Trophoblast cell (in vitro differentiated cells and primary cell): ENCODE data around the gene HAT1.

Source experiments
- DNase-seq, 2 donors: peaks; one replicate each; pipeline ENCODE4 v3.0.0-alpha.2; 2016
- H2AFZ ChIP-seq: 2 replicates; pipeline ENCODE4 v1.6.1; 2013; ENCODE audit warnings: low read length, moderate library complexity, mild to moderate bottlenecking; ENCODE audit not compliant: insufficient read depth, poor library complexity
- H2AK5ac ChIP-seq: 2 replicates; pipeline ENCODE4 v1.6.1; 2013; ENCODE audit warnings: mild to moderate bottlenecking, low read length
- H2BK120ac ChIP-seq: 2 replicates; pipeline ENCODE4 v1.6.1; 2013; ENCODE audit warnings: low read length, mild to moderate bottlenecking, moderate library complexity; ENCODE audit not compliant: insufficient read depth, poor library complexity
- H2BK12ac ChIP-seq: 2 replicates; pipeline ENCODE4 v1.6.1; 2013; ENCODE audit warnings: mild to moderate bottlenecking, low read length, moderate library complexity
- H2BK5ac ChIP-seq: 2 replicates; pipeline ENCODE4 v1.6.1; 2013; ENCODE audit warnings: low read length, low read depth, moderate library complexity, mild to moderate bottlenecking; ENCODE audit not compliant: poor library complexity
- H3K14ac ChIP-seq: 2 replicates; pipeline ENCODE4 v1.6.1; 2013; ENCODE audit warnings: mild to moderate bottlenecking, low read length
- H3K18ac ChIP-seq: 2 replicates; pipeline ENCODE4 v1.6.1; 2013; ENCODE audit warnings: mild to moderate bottlenecking, low read length
- H3K23ac ChIP-seq: 2 replicates; pipeline ENCODE4 v1.6.1; 2013; ENCODE audit warnings: low read length
- H3K27ac ChIP-seq: 2 replicates; pipeline ENCODE4 v1.5.1; 2013; ENCODE audit warnings: low read depth, mild to moderate bottlenecking, inconsistent platforms, low read length, moderate library complexity
- H3K27me3 ChIP-seq: 2 replicates; pipeline ENCODE4 v1.6.1; 2013; ENCODE audit warnings: inconsistent platforms, mild to moderate bottlenecking, low read length, moderate library complexity; ENCODE audit not compliant: insufficient read depth
- H3K36me3 ChIP-seq, 2 experiments: 1 replicate in 1 of 2; 2 replicates in 1 of 2; pipeline ENCODE4 v1.6.1; 2013; ENCODE audit warnings: low read length in 2 of 2, mild to moderate bottlenecking in 2 of 2, moderate library complexity in 1 of 2; ENCODE audit not compliant: insufficient read depth in 2 of 2, control insufficient read depth in 1 of 2
- H3K4ac ChIP-seq: 2 replicates; pipeline ENCODE4 v1.6.1; 2013; ENCODE audit warnings: low read depth, mild to moderate bottlenecking, low read length, moderate library complexity
- H3K4me1 ChIP-seq, 2 experiments: 1 replicate in 1 of 2; 2 replicates in 1 of 2; pipeline ENCODE4 v1.6.1; 2013; ENCODE audit warnings: low read length in 2 of 2, mild to moderate bottlenecking in 2 of 2, moderate library complexity in 1 of 2; ENCODE audit not compliant: insufficient read depth in 2 of 2, control insufficient read depth in 1 of 2
- H3K4me2 ChIP-seq: 2 replicates; pipeline ENCODE4 v1.6.1; 2013; ENCODE audit warnings: inconsistent platforms, mild to moderate bottlenecking, low read length, moderate library complexity
- H3K4me3 ChIP-seq: 2 replicates; pipeline ENCODE4 v1.5.1; 2013; ENCODE audit warnings: mild to moderate bottlenecking, low read depth, low read length, inconsistent platforms
- H3K79me1 ChIP-seq: one replicate; pipeline ENCODE4 v1.6.1; 2013; ENCODE audit warnings: low read length
- H3K79me2 ChIP-seq: 2 replicates; pipeline ENCODE4 v1.6.1; 2013; ENCODE audit warnings: low read length, mild to moderate bottlenecking; ENCODE audit not compliant: control insufficient read depth, insufficient read depth, poor library complexity
- H3K9ac ChIP-seq: 2 replicates; pipeline ENCODE4 v1.6.1; 2013; ENCODE audit warnings: mild to moderate bottlenecking, low read length
- H3K9me3 ChIP-seq: 2 replicates; pipeline ENCODE4 v1.6.1; 2013; ENCODE audit warnings: low read depth, mild to moderate bottlenecking, control low read depth, inconsistent platforms, low read length; ENCODE audit not compliant: insufficient read depth
- H4K12ac ChIP-seq: 2 replicates; pipeline ENCODE4 v1.6.1; 2013; ENCODE audit warnings: low read depth, mild to moderate bottlenecking, low read length, moderate library complexity
- H4K8ac ChIP-seq: 2 replicates; pipeline ENCODE4 v1.6.1; 2013; ENCODE audit warnings: low read depth, mild to moderate bottlenecking, low read length, moderate library complexity
- H4K91ac ChIP-seq: one replicate; pipeline ENCODE4 v1.6.1; 2013; ENCODE audit warnings: low read depth, mild to moderate bottlenecking, low read length, moderate library complexity
- WGBS: extraction: QIAGEN DNeasy Blood & Tissue Kit; methylation state at CpG from one replicate; pipeline ENCODE4 v1.1.7; 2013; ENCODE audit warnings: missing lambda C conversion rate; ENCODE audit not compliant: insufficient read length, insufficient coverage; ENCODE audit errors: extremely low coverage; 5-methylcytosine and 5-hydroxymethylcytosine counted together

The HAT1 gene

DNA sequence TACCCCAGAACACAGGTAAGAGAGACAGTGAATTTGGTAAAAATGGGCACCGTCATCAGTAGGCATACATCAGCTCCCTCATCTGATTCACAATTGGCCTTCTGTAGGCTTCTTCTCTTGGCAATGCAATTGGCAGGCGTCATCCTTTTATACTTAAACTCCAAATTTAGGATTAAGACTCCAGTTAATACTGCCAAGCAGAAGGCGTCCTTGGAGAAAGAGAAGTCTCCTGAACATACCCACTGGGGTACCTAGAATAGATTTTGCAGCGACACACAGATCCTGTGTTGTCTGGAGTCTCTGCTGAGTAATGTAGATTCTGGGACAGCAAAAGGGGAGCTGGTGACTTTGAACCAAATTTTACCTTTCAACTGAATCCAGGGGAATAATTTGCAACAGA is 76.9 kb downstream of the HAT1 start:
- H2BK5ac ChIP-seq = no peak overlapping the region
- WGBS = no CpG with 5 or more reads among the region's 4 CpGs

GRCh38 chr2:171999604-172000469 is 77.6 kb downstream of the HAT1 start, which contains the start of gene METAP1D:
METAP1D (plus strand) TSS chr2:171999953; CDS start chr2:171999970, 17 bp downstream.
- no peak within 1 kb of the TSS for H2BK12ac ChIP-seq
- no peak within 1 kb of the TSS for H3K27ac ChIP-seq
- H4K12ac ChIP-seq = peak within 1 kb of the TSS; percentile 85
- WGBS = no CpG with 5 or more reads among the region's 73 CpGs
- H2BK5ac ChIP-seq = no peak within 1 kb of the TSS
- H3K79me2 ChIP-seq = no peaks in the 10 kb centered on the region
- no peak within 1 kb of the TSS for H3K18ac ChIP-seq
- H3K23ac ChIP-seq = peak within 1 kb of the TSS; percentile 19
- no peaks in the 10 kb centered on the region for H3K4me1 ChIP-seq
- H3K4me2 ChIP-seq = peak within 1 kb of the TSS; percentile 98
- H4K91ac ChIP-seq = peak within 1 kb of the TSS; percentile 70
- H3K27me3 ChIP-seq = no peaks in the 10 kb centered on the region
- H3K36me3 ChIP-seq = no peaks in the 10 kb centered on the region
- H3K4me3 ChIP-seq = peak within 1 kb of the TSS; percentile 95
- no peak within 1 kb of the TSS for H2BK120ac ChIP-seq
- no peaks in the 10 kb centered on the region for H3K9me3 ChIP-seq
- peak within 1 kb of the TSS; percentile 77 for H3K9ac ChIP-seq
- DNase-seq = peak; percentile 94 to 95
- no peak within 1 kb of the TSS for H3K4ac ChIP-seq
- peaks cover 2% of the 10 kb centered on the region for H3K79me1 ChIP-seq
- peak within 1 kb of the TSS; percentile 88 for H4K8ac ChIP-seq
- H2AFZ ChIP-seq = peak within 1 kb of the TSS; percentile 51
- no peak within 1 kb of the TSS for H2AK5ac ChIP-seq
- H3K14ac ChIP-seq = no peak within 1 kb of the TSS

More for the DNA sequence above, 76.9 kb downstream of the HAT1 start:
- Histone ChIP-seq H4K8ac (no peak overlapping the region), H2AK5ac (no peak overlapping the region), H3K27ac (no peak overlapping the region), H2AFZ (no peak overlapping the region), H3K79me1 (peaks cover 2% of the 10 kb centered on the region), H3K4me2 (peak overlapping the region; percentile 98), H3K9ac (peak overlapping the region; percentile 2), H2BK120ac (no peak overlapping the region), H4K12ac (no peak overlapping the region), H4K91ac (no peak overlapping the region), H3K14ac (no peak overlapping the region), H3K4me1 (no peaks in the 10 kb centered on the region), H3K4me3 (no peak overlapping the region), H3K36me3 (no peaks in the 10 kb centered on the region), H2BK12ac (no peak overlapping the region), H3K27me3 (no peaks in the 10 kb centered on the region), H3K79me2 (no peaks in the 10 kb centered on the region), H3K9me3 (no peaks in the 10 kb centered on the region), H3K23ac (no peak overlapping the region), H3K18ac (no peak overlapping the region), H3K4ac (no peak overlapping the region)
- DNase-seq = no peak

DNA sequence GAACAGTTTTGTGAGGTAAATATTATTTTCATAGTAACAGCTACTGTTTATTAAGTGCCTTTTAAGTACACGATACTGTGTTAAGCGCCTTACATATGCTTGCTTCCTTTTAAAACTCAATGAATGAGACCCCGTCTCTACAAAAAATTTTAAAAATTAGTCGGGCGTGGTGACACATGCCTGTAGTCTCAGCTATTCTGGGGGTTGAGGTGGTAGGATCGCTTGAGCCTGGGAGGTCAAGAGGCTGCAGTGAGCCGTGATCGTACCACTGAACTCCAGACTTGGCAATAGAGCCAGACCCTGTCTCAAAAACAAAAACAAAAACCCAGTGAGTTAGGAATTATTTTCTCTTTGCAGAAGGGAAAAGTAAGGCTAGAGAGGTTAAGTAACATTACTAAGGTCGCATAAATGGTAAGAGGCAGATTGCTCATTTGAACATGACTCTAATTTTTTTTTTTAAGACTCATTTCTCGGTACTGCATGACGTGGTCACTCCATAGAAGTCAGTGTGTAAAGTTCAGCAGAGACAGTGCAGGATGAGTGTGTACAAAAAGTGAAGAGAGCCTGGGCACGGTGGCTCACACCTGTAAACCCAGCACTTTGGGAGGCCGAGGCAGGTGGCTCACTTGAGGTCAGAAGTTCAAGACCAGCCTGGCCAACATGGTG is 78.6 kb downstream of the HAT1 start:
- DNase-seq = no peak
- no peak overlapping the region for H3K27ac ChIP-seq
- H3K14ac ChIP-seq = no peak overlapping the region
- peaks cover 2% of the 10 kb centered on the region for H3K79me1 ChIP-seq
- no peak overlapping the region for H2AFZ ChIP-seq
- no peak overlapping the region for H4K91ac ChIP-seq
- H3K27me3 ChIP-seq = no peaks in the 10 kb centered on the region
- no peak overlapping the region for H3K4ac ChIP-seq
- H3K9me3 ChIP-seq = no peaks in the 10 kb centered on the region
- no peak overlapping the region for H3K4me3 ChIP-seq
- no peak overlapping the region for H3K18ac ChIP-seq
- H2BK5ac ChIP-seq = no peak overlapping the region
- no peaks in the 10 kb centered on the region for H3K4me1 ChIP-seq
- H3K36me3 ChIP-seq = no peaks in the 10 kb centered on the region
- no peak overlapping the region for H3K23ac ChIP-seq
- H4K8ac ChIP-seq = no peak overlapping the region
- H3K9ac ChIP-seq = no peak overlapping the region
- no peak overlapping the region for H2AK5ac ChIP-seq
- no peaks in the 10 kb centered on the region for H3K79me2 ChIP-seq
- H2BK12ac ChIP-seq = no peak overlapping the region
- no CpG with 5 or more reads among the region's 13 CpGs for WGBS
- no peak overlapping the region for H3K4me2 ChIP-seq
- H2BK120ac ChIP-seq = no peak overlapping the region
- no peak overlapping the region for H4K12ac ChIP-seq

- Histone ChIP-seq H3K4ac (no peak overlapping the region), H3K36me3 (no peaks in the 10 kb centered on the region), H3K4me2 (no peak overlapping the region), H3K4me1 (peaks cover 2% of the 10 kb centered on the region in 2 experiments), H2AK5ac (no peak overlapping the region), H3K79me1 (no peaks in the 10 kb centered on the region), H3K18ac (no peak overlapping the region), H3K14ac (no peak overlapping the region), H3K27me3 (no peaks in the 10 kb centered on the region), H3K23ac (no peak overlapping the region), H3K4me3 (no peak overlapping the region), H3K9ac (no peak overlapping the region), H2BK5ac (no peak overlapping the region), H4K91ac (no peak overlapping the region), H2BK120ac (no peak overlapping the region), H3K79me2 (no peaks in the 10 kb centered on the region), H3K27ac (no peak overlapping the region), H2AFZ (no peak overlapping the region), H3K9me3 (no peaks in the 10 kb centered on the region), H4K8ac (no peak overlapping the region), H2BK12ac (no peak overlapping the region), H4K12ac (no peak overlapping the region)
- no CpG with 5 or more reads among the region's 1 CpG for whole genome bisulfite sequencing
- DNase-seq = no peak
Measured at GRCh38 chr2:172007372-172007771, 85.1 kb downstream of the HAT1 start.
